Astrocyte of the cerebellum (primary cell): ENCODE results near the gene PISD.
"Not testable (repeated sequence)": the region's sequence is repeated elsewhere in the genome, so short reads cannot be mapped to it uniquely, and the experiment has no call there.

ENCODE experiments used
- DNase-seq: peaks from one replicate; pipeline ENCODE4 v3.0.0-alpha.2; 2011; ENCODE audit warnings: low read depth
- H3K4me3 ChIP-seq: 2 replicates; pipeline ENCODE4 v1.5.1; 2011; ENCODE audit warnings: mild to moderate bottlenecking, low read depth, low read length, moderate library complexity
- CTCF ChIP-seq: IDR thresholded peaks from 2 replicates; pipeline ENCODE4 v1.5.1; 2012; ENCODE audit warnings: low read length, low read depth, moderate library complexity, mild to moderate bottlenecking; ENCODE audit errors: missing control alignments
- in situ Hi-C: cut with HindIII; loops from 2 replicates; pipeline ENCODE4 v1.10.0; 2017; ENCODE audit warnings: low sequenced_read_pairs

Gene PISD

GRCh38 chr22:31661851-31662667 is at the start of gene PISD:
PISD (minus strand) TSS chr22:31662215; CDS start chr22:31662208, 7 bp downstream.
- peak; percentile 91 for DNase-seq
- TF ChIP-seq CTCF: no peak
- peak within 1 kb of the TSS; percentile 92 for H3K4me3 ChIP-seq
- in situ Hi-C loops: no loop called here

- in situ Hi-C loops: loop anchor here (25.0 kb wide), 1 partner anchor 251 kb away; no protein-coding TSS in a partner anchor
- not testable (repeated sequence) for H3K4me3 ChIP-seq, DNase-seq
Observed at GRCh38 chr22:31711226-31711625, 49.2 kb upstream of the PISD start.

GRCh38 chr22:31707519-31707918 is 45.5 kb upstream of the PISD start:
- TF ChIP-seq CTCF: no peak
- DNase-seq: no peak
- H3K4me3 ChIP-seq: no peak overlapping the region
- in situ Hi-C loops: loop anchor here (25.0 kb wide), 1 partner anchor 255 kb away; no protein-coding TSS in a partner anchor

- TF ChIP-seq CTCF: no peak
- no peak overlapping the region for H3K4me3 ChIP-seq
- in situ Hi-C loops: no loop called here
- no peak for DNase-seq
Observed at GRCh38 chr22:31695423-31695822, 33.4 kb upstream of the PISD start.

GRCh38 chr22:31694046-31694445 is 32.0 kb upstream of the PISD start:
- DNase-seq, in situ Hi-C loops, H3K4me3 ChIP-seq: not testable (repeated sequence)

- TF ChIP-seq CTCF: no peak
- H3K4me3 ChIP-seq: no peak overlapping the region
- DNase-seq: peak; percentile 24
- in situ Hi-C loops: no loop called here
Observed at GRCh38 chr22:31692186-31692886, 30.3 kb upstream of the PISD start.

GRCh38 chr22:31691408-31691807 is 29.4 kb upstream of the PISD start:
- TF ChIP-seq CTCF: no peak

More at GRCh38 chr22:31691408-31691807, 29.4 kb upstream of the PISD start:
- H3K4me3 ChIP-seq: no peak overlapping the region
- DNase-seq: no peak
- in situ Hi-C loops: no loop called here
